ENCODE results near the gene SRSF12. TPM values are rescaled to one million over a fixed set of nuclear protein-coding genes. Genes with fewer than 3 reads are reported as not detected.
"Not testable (repeated sequence)": the region's sequence is repeated elsewhere in the genome, so short reads cannot be mapped to it uniquely, and the experiment has no call there.

Gene SRSF12
- total RNA-seq, 2 experiments from 2014 or later = not detected

- H3K4me1 Mint-ChIP-seq; H3K9me3 Mint-ChIP-seq; H3K27me3 Mint-ChIP-seq; H3K4me3 Mint-ChIP-seq; H3K36me3 Mint-ChIP-seq (ENCODE audit: low read depth); POLR2A ChIA-PET; DNase-seq; H3K27ac Mint-ChIP-seq: not testable (repeated sequence)
- CTCF ChIA-PET = interaction anchor here (1.1 kb wide), 1 partner anchor 11 kb away, joined by 3 read pairs; no protein-coding TSS in a partner anchor
Observed at GRCh38 chr6:89064931-89065330, 52.9 kb downstream of the SRSF12 start.

DNA sequence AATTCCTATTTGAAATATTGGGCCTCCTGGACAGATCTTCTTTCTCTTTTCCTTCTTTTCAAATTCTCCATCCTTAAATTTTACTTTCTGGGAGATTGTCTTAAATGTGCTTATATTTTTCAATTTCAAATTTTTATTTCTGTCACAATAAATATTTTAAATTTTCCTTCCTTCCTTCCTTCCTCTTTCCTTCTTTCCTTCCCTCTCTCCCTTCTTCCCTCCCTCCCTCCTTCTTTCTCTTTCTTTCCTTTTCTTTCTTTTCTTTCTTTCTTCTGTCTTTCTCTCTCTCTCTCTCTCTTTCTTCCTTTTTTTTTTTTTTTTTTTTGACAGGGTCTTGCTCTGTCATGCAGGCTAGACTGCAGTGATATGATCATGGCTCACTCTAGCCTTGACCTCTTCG lies 54.0 kb downstream of the SRSF12 start:
- no peak for DNase-seq
- no peak overlapping the region for H3K4me3 Mint-ChIP-seq
- no peaks in the 10 kb centered on the region for H3K4me1 Mint-ChIP-seq
- H3K27ac Mint-ChIP-seq = no peak overlapping the region
- CTCF ChIA-PET = no interaction called here
- H3K27me3 Mint-ChIP-seq = peaks cover 6% of the 10 kb centered on the region
- H3K9me3 Mint-ChIP-seq = no peaks in the 10 kb centered on the region
- H3K36me3 Mint-ChIP-seq (ENCODE audit: low read depth) = no peaks in the 10 kb centered on the region
- POLR2A ChIA-PET = no interaction called here

DNA sequence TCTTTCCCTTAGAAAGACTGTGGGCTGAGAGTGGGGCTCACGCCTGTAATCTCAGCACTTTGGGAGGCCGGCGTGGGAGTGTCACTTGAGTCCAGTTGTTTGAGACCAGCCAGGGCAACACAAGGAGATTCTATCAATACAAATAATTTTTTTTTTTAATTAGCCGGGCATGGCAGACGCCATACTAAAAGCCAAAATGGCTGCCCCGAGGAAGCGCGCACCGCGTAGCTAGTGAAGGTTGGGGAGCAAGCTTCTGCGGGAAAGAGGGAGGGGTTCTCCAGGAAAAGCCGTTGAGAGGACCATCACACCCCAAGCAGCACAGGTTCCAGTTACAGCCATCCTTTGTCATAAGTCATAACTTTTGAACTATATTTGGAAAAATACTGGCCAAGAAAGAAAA lies 58.6 kb downstream of the SRSF12 start:
- no peak for DNase-seq
- ChIA-PET CTCF (interaction anchor here (0.6 kb wide), 1 partner anchor 17 kb away, joined by 3 read pairs; no protein-coding TSS in a partner anchor), POLR2A (interaction anchor here (0.6 kb wide), 1 partner anchor 1288 kb away, joined by 3 read pairs; no protein-coding TSS in a partner anchor)
- no peaks in the 10 kb centered on the region for H3K36me3 Mint-ChIP-seq (ENCODE audit: low read depth)
- peaks cover 3% of the 10 kb centered on the region for H3K9me3 Mint-ChIP-seq
- H3K27ac Mint-ChIP-seq = no peak overlapping the region
- H3K4me1 Mint-ChIP-seq = no peaks in the 10 kb centered on the region
- H3K4me3 Mint-ChIP-seq = no peak overlapping the region
- peaks cover 5% of the 10 kb centered on the region for H3K27me3 Mint-ChIP-seq

- ChIA-PET CTCF (no interaction called here), POLR2A (interaction anchor here (0.6 kb wide), 1 partner anchor 1287 kb away, joined by 3 read pairs; no protein-coding TSS in a partner anchor)
- no peak for DNase-seq
Observed at GRCh38 chr6:89058627-89059026, 59.2 kb downstream of the SRSF12 start.

DNA sequence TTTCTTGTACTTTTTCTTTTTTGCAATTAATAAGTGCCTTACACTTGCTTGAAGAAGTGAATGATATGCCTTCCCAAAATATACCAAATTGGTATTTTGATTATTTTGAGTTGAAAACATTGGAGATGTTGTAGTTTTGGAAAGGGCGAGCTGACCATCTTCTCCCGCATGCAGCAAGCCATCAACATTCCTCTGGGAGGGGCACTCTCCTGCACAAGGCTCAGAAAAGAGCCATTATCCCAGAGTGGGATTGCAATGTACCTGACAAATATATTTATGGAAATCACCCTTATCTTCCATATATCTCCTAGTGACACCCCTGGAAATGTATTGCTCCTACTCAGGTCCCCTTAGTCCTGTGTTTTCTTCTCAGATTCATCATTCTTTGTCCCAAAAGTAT lies 60.1 kb downstream of the SRSF12 start:
- no peak overlapping the region for H3K27ac Mint-ChIP-seq
- H3K36me3 Mint-ChIP-seq (ENCODE audit: low read depth) = no peaks in the 10 kb centered on the region
- H3K4me1 Mint-ChIP-seq = no peaks in the 10 kb centered on the region
- no peak for DNase-seq
- no peak overlapping the region for H3K4me3 Mint-ChIP-seq
- POLR2A ChIA-PET = no interaction called here
- peaks cover 7% of the 10 kb centered on the region for H3K9me3 Mint-ChIP-seq
- peaks cover 5% of the 10 kb centered on the region for H3K27me3 Mint-ChIP-seq
- CTCF ChIA-PET = no interaction called here

More at GRCh38 chr6:89058627-89059026, 59.2 kb downstream of the SRSF12 start:
- Mint-ChIP-seq H3K27ac (no peak overlapping the region), H3K27me3 (peaks cover 5% of the 10 kb centered on the region), H3K4me3 (no peak overlapping the region), H3K9me3 (peaks cover 7% of the 10 kb centered on the region), H3K36me3 (ENCODE audit: low read depth) (no peaks in the 10 kb centered on the region), H3K4me1 (no peaks in the 10 kb centered on the region)

- H3K4me3 Mint-ChIP-seq = no peak overlapping the region
- ChIA-PET CTCF (interaction anchor here (1.2 to 1.5 kb wide), 2 partner anchors 11 to 19 kb away, joined by 3 read pairs; no protein-coding TSS in a partner anchor), POLR2A (no interaction called here)
- peaks cover 4% of the 10 kb centered on the region for H3K36me3 Mint-ChIP-seq (ENCODE audit: low read depth)
- H3K27me3 Mint-ChIP-seq = peaks cover 5% of the 10 kb centered on the region
- peaks cover 22% of the 10 kb centered on the region for H3K4me1 Mint-ChIP-seq
- H3K27ac Mint-ChIP-seq = no peak overlapping the region
- peaks cover 7% of the 10 kb centered on the region for H3K9me3 Mint-ChIP-seq
- no peak for DNase-seq
Observed at GRCh38 chr6:89054208-89054607, 63.7 kb downstream of the SRSF12 start.

GRCh38 chr6:89051676-89052075 lies 66.2 kb downstream of the SRSF12 start:
- CTCF ChIA-PET = no interaction called here
- H3K36me3 Mint-ChIP-seq (ENCODE audit: low read depth) = peaks cover 4% of the 10 kb centered on the region

GRCh38 chr6:89050697-89051096 lies 67.2 kb downstream of the SRSF12 start:
- peaks cover 22% of the 10 kb centered on the region for H3K4me1 Mint-ChIP-seq
- H3K27ac Mint-ChIP-seq = no peak overlapping the region
- H3K9me3 Mint-ChIP-seq = peaks cover 7% of the 10 kb centered on the region
- no peak for DNase-seq
- CTCF ChIA-PET = no interaction called here
- H3K36me3 Mint-ChIP-seq (ENCODE audit: low read depth) = peaks cover 4% of the 10 kb centered on the region
- H3K4me3 Mint-ChIP-seq = no peak overlapping the region
- POLR2A ChIA-PET = no interaction called here
- no peaks in the 10 kb centered on the region for H3K27me3 Mint-ChIP-seq

More at GRCh38 chr6:89051676-89052075, 66.2 kb downstream of the SRSF12 start:
- no peak for DNase-seq
- Mint-ChIP-seq H3K27me3 (no peaks in the 10 kb centered on the region), H3K4me1 (peaks cover 22% of the 10 kb centered on the region), H3K9me3 (peaks cover 7% of the 10 kb centered on the region), H3K4me3 (no peak overlapping the region), H3K27ac (peak overlapping the region; percentile 62)
- POLR2A ChIA-PET = no interaction called here

- ChIA-PET CTCF (no interaction called here), POLR2A (no interaction called here)
- Mint-ChIP-seq H3K27ac (peak overlapping the region; percentile 9), H3K27me3 (no peaks in the 10 kb centered on the region), H3K4me3 (no peak overlapping the region), H3K36me3 (ENCODE audit: low read depth) (peaks cover 4% of the 10 kb centered on the region), H3K4me1 (peaks cover 22% of the 10 kb centered on the region), H3K9me3 (peaks cover 7% of the 10 kb centered on the region)
- no peak for DNase-seq
Observed at GRCh38 chr6:89050155-89050554, 67.7 kb downstream of the SRSF12 start.

GRCh38 chr6:89048985-89049384 lies 68.9 kb downstream of the SRSF12 start:
- Mint-ChIP-seq H3K27me3 (no peaks in the 10 kb centered on the region), H3K4me1 (peaks cover 22% of the 10 kb centered on the region), H3K4me3 (no peak overlapping the region), H3K9me3 (peaks cover 1% of the 10 kb centered on the region), H3K27ac (no peak overlapping the region), H3K36me3 (ENCODE audit: low read depth) (peaks cover 4% of the 10 kb centered on the region)
- no peak for DNase-seq
- POLR2A ChIA-PET = no interaction called here
- CTCF ChIA-PET = interaction anchor here (0.7 kb wide), 1 partner anchor 306 kb away, joined by 3 read pairs; no protein-coding TSS in a partner anchor

- Mint-ChIP-seq H3K9me3 (no peaks in the 10 kb centered on the region), H3K4me1 (peaks cover 22% of the 10 kb centered on the region), H3K27me3 (no peaks in the 10 kb centered on the region), H3K36me3 (ENCODE audit: low read depth) (peaks cover 4% of the 10 kb centered on the region), H3K27ac (no peak overlapping the region), H3K4me3 (no peak overlapping the region)
- POLR2A ChIA-PET = no interaction called here
- CTCF ChIA-PET = interaction anchor here (0.7 kb wide), 1 partner anchor 306 kb away, joined by 3 read pairs; no protein-coding TSS in a partner anchor
- DNase-seq = no peak
Observed at GRCh38 chr6:89048288-89048923, 69.5 kb downstream of the SRSF12 start.

DNA sequence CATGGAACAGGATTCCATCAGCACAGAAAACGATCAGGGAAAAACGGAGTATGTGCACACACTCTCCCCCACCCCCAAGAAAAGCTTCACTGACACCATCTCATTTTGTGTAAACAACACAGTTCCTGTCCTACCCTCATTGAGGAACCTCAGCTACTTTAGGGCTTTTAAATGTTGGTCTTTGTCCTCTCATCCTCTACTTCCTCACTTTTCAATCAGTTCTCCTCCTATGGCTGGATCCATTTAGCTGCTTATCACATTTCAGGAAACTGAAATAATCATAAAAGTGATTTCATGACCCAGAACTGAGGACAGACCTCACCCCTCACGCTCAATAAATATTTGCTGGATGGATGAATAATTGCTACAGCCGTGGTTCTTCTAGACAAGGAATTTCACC lies 70.4 kb downstream of the SRSF12 start:
- H3K9me3 Mint-ChIP-seq = no peaks in the 10 kb centered on the region
- H3K36me3 Mint-ChIP-seq (ENCODE audit: low read depth) = peaks cover 4% of the 10 kb centered on the region
- no peak overlapping the region for H3K4me3 Mint-ChIP-seq
- H3K27me3 Mint-ChIP-seq = no peaks in the 10 kb centered on the region
- H3K27ac Mint-ChIP-seq = no peak overlapping the region
- ChIA-PET CTCF (interaction anchor here (1.3 kb wide), 1 partner anchor 36 kb away, joined by 3 read pairs; no protein-coding TSS in a partner anchor), POLR2A (no interaction called here)
- DNase-seq = no peak
- peaks cover 27% of the 10 kb centered on the region for H3K4me1 Mint-ChIP-seq
